Measurements from ENCODE around the gene LSM10.

The LSM10 gene

GRCh38 chr1:36408479-36408878, 10.8 kb upstream of the LSM10 start:
- DNase-seq (ENCODE audit: low read depth, low spot score) = no peak

GRCh38 chr1:36406440-36406839, 8.7 kb upstream of the LSM10 start:
- DNase-seq (ENCODE audit: low read depth, low spot score) = no peak

GRCh38 chr1:36402504-36402890, 4.8 kb upstream of the LSM10 start:
- DNase-seq (ENCODE audit: low read depth, low spot score) = no peak

GRCh38 chr1:36401602-36402503, 4.1 kb upstream of the LSM10 start:
- no peak for DNase-seq (ENCODE audit: low read depth, low spot score)

- peak; percentile 88 for DNase-seq (ENCODE audit: low read depth, low spot score)
Measured at GRCh38 chr1:36400825-36401601, 3.3 kb upstream of the LSM10 start.

GRCh38 chr1:36400514-36400824, 2.8 kb upstream of the LSM10 start:
- DNase-seq (ENCODE audit: low read depth, low spot score) = no peak

- DNase-seq (ENCODE audit: low read depth, low spot score) = no peak
Measured at GRCh38 chr1:36398370-36398977, 766 bp upstream of the LSM10 start.

GRCh38 chr1:36397083-36397377, 678 bp downstream of the LSM10 start:
- DNase-seq (ENCODE audit: low read depth, low spot score) = no peak

- DNase-seq (ENCODE audit: low read depth, low spot score) = no peak
Measured at GRCh38 chr1:36396359-36396758, 1.3 kb downstream of the LSM10 start.

- DNase-seq (ENCODE audit: low read depth, low spot score) = no peak
Measured at GRCh38 chr1:36393686-36394085, 4.0 kb downstream of the LSM10 start.

- DNase-seq (ENCODE audit: low read depth, low spot score) = no peak
Measured at GRCh38 chr1:36392836-36393235, 4.9 kb downstream of the LSM10 start.

GRCh38 chr1:36391271-36391670, 6.4 kb downstream of the LSM10 start:
- no peak for DNase-seq (ENCODE audit: low read depth, low spot score)

- no peak for DNase-seq (ENCODE audit: low read depth, low spot score)
Measured at GRCh38 chr1:36390411-36390810, 7.3 kb downstream of the LSM10 start.

- DNase-seq (ENCODE audit: low read depth, low spot score) = no peak
Measured at GRCh38 chr1:36389999-36390398, 7.7 kb downstream of the LSM10 start.

GRCh38 chr1:36389261-36389660, 8.4 kb downstream of the LSM10 start:
- DNase-seq (ENCODE audit: low read depth, low spot score) = no peak

GRCh38 chr1:36387141-36387949, 10.4 kb downstream of the LSM10 start:
- DNase-seq (ENCODE audit: low read depth, low spot score) = no peak

GRCh38 chr1:36386265-36387140, 11.2 kb downstream of the LSM10 start:
- peak; percentile 92 for DNase-seq (ENCODE audit: low read depth, low spot score)

- DNase-seq (ENCODE audit: low read depth, low spot score) = peak; percentile 96
Measured at GRCh38 chr1:36385410-36386264, 12.1 kb downstream of the LSM10 start, which contains the start of gene STK40. Gene STK40, minus strand, starts transcription at chr1:36385924. Its CDS starts 24,592 bp downstream, at chr1:36361332.

- DNase-seq (ENCODE audit: low read depth, low spot score) = no peak
Measured at GRCh38 chr1:36384542-36385409, 12.9 kb downstream of the LSM10 start.
